Stimulated activated CD8-positive, alpha-beta memory T cell treated with anti-CD3 and anti-CD28 coated beads, Interleukin-15, amount 100 ng/mL, for 48 hours (primary cell): ENCODE measurements around the gene SLC15A1.
A peak's percentile ranks its signal among the peaks of the same experiment; 100 is the strongest.
"Not testable (repeated sequence)": the region's sequence is repeated elsewhere in the genome, so short reads cannot be mapped to it uniquely, and the experiment has no call there.

Experiments
- DNase-seq, 2 donors: peaks; one replicate each; pipeline ENCODE4 v3.0.0-alpha.2; 2020; ENCODE audit warnings: low read depth in 2 of 2

SLC15A1 gene

GRCh38 chr13:98653463-98653985 is 98.9 kb downstream of the SLC15A1 start:
- DNase-seq = peak; percentile 25 to 38

DNA sequence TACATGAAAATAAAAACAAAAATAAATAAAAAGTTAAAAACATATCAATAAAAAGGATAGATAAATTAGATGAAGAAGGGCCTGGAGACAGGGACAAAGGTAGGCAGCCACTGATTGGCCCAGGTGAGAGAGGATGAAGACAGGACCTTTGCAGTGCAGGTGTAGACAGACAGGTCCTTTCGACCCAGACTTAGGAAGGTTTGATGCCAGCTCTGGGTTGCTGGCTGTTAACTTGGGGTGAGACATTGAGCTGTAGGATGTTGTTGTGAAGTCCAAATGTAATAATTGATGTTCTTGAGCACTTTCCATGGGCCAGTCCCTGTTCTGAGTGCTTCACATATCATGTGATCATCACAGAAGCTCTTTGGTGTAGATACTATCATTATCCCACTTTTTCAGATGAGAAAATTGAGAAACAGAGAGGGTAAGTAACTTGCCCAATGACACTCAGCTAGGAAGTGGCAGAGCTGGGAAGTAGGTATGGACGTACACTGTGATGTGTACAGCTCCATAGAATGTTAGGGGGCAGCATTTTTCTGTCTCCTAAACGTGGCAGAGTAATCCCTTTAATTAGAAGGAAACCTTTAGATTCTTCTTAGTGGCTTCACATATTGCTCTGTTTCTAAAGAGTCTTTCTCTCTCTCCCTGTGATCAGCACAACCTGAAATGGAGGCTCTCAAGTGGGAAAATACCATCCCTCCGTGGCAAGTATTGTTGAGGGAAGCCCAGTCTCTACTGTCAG is 99.6 kb downstream of the SLC15A1 start:
- no peak for DNase-seq

DNA sequence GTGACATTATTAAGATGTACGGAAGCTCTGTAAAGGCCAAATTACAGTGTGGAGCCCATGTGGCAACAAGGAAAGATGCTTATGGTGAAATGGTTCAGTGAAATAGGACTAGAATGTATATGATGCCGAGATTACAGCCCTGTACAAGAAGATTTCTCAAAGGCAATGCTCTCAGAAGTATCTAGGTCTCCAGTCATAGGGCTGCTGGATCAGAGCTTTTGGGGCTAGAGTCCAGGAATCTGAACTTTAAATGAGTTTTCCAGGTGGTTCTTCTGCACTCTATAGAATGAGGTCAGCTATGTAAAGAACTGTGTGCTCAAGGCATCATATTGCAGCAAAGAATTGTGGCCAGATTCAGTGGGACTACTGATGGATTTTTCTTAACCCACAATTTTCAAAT is 100.2 kb downstream of the SLC15A1 start:
- no peak for DNase-seq

DNA sequence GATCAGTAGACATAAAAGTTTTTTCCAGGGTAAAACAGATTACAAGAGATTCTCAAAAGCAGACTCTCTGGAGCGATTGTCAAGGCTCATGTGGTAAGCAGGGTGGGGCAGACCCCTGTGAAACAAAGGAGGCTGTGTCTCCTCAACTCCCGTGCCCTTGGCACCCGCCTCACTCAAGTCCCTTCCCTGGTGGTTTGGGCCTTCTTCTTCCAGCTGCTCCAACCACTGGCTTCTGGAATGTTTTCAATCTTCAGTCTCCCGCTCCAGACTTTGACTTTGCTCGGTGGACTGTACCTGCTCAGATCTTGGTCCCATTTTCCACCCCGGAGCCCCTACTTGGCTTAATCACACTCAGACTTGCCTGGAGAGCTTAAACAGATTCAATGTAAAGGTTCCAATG is 100.7 kb downstream of the SLC15A1 start:
- DNase-seq = no peak

DNA sequence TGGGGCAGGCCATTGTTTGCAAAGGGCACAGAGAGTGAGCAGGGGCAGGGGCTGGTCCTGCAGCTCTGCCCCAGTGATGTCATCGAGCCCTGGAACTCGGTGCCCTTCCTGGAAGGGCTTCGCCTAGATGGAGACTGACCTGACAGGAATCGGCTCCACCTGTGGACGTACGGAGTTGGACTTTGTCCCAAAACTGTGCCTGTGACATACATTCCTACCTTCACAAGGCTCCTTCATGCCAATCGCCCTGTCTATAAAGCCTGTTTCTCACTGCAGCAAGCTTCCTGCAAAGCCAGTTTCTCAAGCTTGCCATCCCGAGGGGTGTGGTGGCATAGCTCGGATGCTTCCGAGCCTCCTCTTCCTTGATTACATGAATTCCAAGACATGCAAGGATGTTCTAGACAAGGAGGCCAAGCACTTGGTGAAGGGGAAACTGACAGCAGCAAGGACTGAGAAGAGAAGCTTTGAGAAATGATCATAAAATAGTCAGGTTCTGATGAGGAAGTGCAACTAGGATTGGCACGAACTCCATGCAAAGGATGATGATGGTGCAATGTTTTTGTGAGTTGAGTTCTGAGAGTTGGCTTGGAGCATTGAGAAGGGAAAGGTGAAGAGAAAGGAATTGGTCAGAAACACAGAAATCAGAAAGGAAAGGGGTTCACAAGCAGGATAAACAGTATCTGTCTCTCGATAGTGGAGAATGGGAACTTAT is 101.9 kb downstream of the SLC15A1 start:
- DNase-seq = no peak

DNA sequence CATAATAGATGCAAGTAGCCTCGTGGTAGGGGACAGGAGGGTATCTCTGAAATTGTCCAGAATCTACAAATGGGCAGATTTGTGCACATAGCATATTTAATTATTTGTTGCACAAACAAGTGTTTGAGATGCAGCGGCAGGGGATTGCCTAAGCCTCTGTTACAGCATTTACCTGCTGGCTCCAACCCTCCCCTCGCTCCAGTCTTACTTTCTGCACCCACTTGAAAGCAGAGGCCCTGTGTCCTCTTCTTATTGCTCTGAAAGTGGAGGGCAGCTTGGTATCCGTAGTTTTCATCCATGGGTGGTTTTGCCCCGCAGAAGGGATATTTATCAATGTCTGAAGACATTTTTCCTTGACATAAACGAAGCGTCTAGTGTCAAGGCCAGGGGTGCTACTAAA is 102.6 kb downstream of the SLC15A1 start:
- no peak for DNase-seq

- no peak for DNase-seq
These were observed 103.8 kb downstream of the SLC15A1 start for GRCh38 chr13:98648686-98649085.

DNA sequence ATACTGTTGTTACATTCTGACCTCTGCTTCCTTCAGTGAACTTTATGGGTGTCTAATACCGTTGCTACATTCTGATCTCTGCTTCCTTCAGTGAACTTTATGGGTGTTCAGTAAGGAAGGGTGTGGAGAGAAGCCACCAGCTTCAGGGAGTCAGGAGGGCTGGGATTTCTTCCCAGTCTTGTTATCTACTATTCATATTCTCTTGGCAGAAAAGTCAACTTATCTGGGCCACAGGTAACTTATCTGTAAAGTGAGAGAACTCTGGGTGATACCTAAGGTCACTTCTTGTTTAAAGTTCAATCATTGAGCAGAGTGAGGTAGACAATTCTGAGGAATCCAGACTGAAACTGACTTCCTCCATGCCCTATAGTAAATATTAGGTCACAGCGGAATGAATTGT is 104.3 kb downstream of the SLC15A1 start:
- DNase-seq = no peak

GRCh38 chr13:98647121-98647520 is 105.4 kb downstream of the SLC15A1 start:
- no peak for DNase-seq

GRCh38 chr13:98643479-98643878 is 109.0 kb downstream of the SLC15A1 start:
- DNase-seq = no peak

DNA sequence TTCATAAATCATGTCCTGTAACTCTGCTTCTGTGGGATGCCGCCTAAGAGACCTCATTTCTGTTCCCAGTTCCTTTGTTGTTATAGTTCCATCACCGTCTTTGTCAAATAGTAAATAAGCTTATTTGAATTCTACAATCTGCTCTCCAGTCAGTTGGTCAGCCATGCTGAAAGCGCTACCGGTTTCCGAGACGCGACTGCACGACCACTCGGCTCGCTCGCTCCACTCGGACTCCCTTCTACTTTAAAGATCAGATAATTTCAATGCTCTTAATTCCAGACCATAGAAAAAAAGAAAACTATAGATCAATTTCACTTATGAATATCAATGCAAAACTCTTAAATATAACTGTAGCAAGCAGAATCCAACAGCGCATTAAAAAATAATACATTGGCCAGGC is 111.4 kb downstream of the SLC15A1 start:
- DNase-seq = no peak

GRCh38 chr13:98639785-98640184 is 112.7 kb downstream of the SLC15A1 start:
- DNase-seq = not testable (repeated sequence)

DNA sequence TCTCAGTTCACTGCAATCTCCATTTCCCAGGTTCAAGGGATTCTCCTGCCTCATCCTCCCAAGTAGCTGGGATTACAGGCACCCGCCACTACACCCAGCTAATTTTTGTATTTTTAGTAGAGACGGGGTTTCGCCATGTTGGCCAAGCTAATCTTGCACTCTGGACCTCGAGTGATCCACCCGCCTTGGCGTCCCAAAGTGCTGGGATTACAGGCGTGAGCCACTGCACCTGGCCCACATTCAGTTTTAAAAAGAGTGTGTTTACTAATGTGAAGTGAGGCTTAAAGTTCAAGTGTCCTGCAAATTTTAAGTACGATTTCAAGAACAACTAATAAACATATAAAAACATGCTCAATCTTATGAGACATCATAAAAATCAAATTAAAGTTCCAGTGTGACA is 114.1 kb downstream of the SLC15A1 start:
- not testable (repeated sequence) for DNase-seq
